GM10248 (cell line): ENCODE results near the gene ZNF451.
A peak's percentile ranks its signal among the peaks of the same experiment; 100 is the strongest.
"Not testable (repeated sequence)": the region's sequence is repeated elsewhere in the genome, so short reads cannot be mapped to it uniquely, and the experiment has no call there.

Experiments
- CTCF ChIA-PET: fragments of 300-600 bp; sonication (Branson Sonifier 250); formaldehyde crosslinking; extraction: SDS; loops from one replicate; lab custom pipeline; 2021; ENCODE audit warnings: antibody characterized with exemption; lab: Yijun Ruan, JAX
- POLR2A ChIA-PET: fragments of 350-650 bp; sonication (Branson Sonifier 250); formaldehyde crosslinking; extraction: SDS; loops from one replicate; lab custom pipeline; 2020; ENCODE audit warnings: antibody characterized with exemption; lab: Yijun Ruan, JAX
- DNase-seq: peaks from one replicate; pipeline ENCODE4 v3.0.0; 2012; ENCODE audit errors: extremely low spot score
- TF ChIP-seq, protein P1 (sequence below): IDR thresholded peaks from 2 replicates; pipeline ENCODE4 v1.5.1; 2012; ENCODE audit warnings: mild to moderate bottlenecking, low read depth; ENCODE audit errors: extremely low read depth, missing control alignments, control extremely low read depth

ZNF451 gene, protein sequence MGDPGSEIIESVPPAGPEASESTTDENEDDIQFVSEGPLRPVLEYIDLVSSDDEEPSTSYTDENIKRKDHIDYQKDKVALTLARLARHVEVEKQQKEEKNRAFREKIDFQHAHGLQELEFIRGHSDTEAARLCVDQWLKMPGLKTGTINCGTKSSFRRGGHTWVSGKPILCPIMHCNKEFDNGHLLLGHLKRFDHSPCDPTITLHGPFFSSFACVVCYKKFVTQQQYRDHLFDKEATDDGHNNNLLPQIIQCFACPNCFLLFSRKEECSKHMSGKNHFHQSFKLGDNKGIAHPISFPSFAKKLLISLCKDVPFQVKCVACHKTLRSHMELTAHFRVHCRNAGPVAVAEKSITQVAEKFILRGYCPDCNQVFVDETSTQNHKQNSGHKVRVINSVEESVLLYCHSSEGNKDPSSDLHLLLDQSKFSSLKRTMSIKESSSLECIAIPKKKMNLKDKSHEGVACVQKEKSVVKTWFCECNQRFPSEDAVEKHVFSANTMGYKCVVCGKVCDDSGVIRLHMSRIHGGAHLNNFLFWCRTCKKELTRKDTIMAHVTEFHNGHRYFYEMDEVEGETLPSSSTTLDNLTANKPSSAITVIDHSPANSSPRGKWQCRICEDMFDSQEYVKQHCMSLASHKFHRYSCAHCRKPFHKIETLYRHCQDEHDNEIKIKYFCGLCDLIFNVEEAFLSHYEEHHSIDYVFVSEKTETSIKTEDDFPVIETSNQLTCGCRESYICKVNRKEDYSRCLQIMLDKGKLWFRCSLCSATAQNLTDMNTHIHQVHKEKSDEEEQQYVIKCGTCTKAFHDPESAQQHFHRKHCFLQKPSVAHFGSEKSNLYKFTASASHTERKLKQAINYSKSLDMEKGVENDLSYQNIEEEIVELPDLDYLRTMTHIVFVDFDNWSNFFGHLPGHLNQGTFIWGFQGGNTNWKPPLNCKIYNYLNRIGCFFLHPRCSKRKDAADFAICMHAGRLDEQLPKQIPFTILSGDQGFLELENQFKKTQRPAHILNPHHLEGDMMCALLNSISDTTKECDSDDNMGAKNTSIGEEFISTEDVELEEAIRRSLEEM

DNA sequence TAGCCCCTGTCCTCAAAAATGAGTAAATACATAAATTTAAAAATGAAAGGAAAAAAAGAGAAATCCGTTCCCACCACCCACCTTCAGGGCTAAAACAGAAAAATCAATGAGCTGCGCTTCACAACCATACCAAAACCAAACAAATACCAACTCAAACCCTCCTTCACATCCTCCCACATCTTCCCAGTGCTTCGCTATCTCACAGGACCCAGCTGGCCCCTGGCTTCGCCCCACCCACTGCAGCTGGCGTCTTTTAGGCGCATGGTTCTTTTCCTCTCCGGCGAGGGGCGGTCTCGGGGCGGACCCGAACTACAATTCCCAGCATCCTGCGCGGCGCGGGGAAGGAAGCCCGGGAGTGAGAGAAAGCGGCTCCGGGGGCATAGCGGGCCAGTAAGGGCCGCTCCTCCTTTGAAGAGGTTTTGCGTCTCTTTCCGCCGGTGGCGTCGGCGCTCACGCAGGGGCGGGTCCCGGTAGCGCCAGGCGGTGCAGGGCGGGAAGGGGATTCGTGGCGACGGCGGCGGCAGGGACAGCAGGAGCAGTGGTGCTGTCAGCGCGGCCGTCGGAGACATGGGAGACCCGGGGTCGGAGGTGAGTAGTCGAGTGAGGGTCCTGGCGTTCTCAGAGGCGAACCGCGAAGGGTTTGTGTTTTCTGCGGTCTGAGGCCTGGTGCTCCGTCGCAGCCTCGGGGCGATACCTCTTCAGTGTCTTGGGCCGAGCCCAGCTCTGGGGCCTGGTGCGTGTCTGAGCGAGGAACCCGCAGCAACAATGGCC lies at the start of gene ZNF451:
ZNF451 (plus strand) TSS at position 502 of the 771 bp plus-strand sequence; CDS start at position 568, 66 bp downstream.
- TF ChIP-seq, protein P1, sequence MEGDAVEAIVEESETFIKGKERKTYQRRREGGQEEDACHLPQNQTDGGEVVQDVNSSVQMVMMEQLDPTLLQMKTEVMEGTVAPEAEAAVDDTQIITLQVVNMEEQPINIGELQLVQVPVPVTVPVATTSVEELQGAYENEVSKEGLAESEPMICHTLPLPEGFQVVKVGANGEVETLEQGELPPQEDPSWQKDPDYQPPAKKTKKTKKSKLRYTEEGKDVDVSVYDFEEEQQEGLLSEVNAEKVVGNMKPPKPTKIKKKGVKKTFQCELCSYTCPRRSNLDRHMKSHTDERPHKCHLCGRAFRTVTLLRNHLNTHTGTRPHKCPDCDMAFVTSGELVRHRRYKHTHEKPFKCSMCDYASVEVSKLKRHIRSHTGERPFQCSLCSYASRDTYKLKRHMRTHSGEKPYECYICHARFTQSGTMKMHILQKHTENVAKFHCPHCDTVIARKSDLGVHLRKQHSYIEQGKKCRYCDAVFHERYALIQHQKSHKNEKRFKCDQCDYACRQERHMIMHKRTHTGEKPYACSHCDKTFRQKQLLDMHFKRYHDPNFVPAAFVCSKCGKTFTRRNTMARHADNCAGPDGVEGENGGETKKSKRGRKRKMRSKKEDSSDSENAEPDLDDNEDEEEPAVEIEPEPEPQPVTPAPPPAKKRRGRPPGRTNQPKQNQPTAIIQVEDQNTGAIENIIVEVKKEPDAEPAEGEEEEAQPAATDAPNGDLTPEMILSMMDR: no peak
- CTCF ChIA-PET: interaction anchor here (1.2 to 1.4 kb wide), 2 partner anchors 11 to 185 kb away, joined by 3 read pairs; no protein-coding TSS in a partner anchor
- POLR2A ChIA-PET: interaction anchor here (0.7 kb wide), 1 partner anchor 13 kb away, joined by 4 read pairs; no protein-coding TSS in a partner anchor
- peak; percentile 95 for DNase-seq

DNA sequence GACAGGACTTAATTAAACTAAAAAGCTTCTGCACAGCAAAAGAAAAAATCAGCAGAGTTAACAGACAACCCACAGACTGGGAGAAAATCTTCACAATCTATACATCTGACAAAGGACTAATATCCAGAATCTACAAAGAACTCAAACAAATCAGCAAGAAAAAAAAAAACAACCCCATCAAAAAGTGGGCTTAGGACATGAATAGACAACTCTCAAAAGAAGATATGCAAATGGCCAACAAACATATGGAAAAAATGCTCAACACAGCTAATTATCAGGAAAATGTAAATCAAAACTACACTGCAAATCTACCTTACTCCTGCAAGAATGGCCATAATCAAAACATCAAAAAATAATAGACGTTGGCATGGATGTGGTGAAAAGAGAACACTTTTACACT lies 45.9 kb upstream of the ZNF451 start:
- CTCF ChIA-PET, POLR2A ChIA-PET, DNase-seq: not testable (repeated sequence)

DNA sequence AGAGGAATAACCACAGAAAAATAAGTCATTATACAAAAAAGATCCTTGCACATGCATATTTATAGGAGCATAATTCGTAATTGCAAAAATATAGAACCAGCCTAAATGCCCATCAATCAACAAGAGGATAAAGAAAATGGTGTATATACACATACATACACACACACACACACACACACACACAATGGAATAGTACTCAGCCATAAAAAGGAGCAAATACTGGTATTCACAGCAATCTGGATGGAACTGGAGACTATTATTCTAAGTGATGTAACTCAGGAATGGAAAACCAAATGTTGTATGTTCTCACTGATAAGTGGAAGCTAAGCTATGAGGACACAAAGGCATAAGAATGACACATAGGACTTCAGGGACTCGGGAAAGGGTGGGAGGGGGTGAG lies 45.4 kb upstream of the ZNF451 start:
- no peak for DNase-seq
- TF ChIP-seq, protein P1: no peak
- POLR2A ChIA-PET: no interaction called here
- CTCF ChIA-PET: no interaction called here

DNA sequence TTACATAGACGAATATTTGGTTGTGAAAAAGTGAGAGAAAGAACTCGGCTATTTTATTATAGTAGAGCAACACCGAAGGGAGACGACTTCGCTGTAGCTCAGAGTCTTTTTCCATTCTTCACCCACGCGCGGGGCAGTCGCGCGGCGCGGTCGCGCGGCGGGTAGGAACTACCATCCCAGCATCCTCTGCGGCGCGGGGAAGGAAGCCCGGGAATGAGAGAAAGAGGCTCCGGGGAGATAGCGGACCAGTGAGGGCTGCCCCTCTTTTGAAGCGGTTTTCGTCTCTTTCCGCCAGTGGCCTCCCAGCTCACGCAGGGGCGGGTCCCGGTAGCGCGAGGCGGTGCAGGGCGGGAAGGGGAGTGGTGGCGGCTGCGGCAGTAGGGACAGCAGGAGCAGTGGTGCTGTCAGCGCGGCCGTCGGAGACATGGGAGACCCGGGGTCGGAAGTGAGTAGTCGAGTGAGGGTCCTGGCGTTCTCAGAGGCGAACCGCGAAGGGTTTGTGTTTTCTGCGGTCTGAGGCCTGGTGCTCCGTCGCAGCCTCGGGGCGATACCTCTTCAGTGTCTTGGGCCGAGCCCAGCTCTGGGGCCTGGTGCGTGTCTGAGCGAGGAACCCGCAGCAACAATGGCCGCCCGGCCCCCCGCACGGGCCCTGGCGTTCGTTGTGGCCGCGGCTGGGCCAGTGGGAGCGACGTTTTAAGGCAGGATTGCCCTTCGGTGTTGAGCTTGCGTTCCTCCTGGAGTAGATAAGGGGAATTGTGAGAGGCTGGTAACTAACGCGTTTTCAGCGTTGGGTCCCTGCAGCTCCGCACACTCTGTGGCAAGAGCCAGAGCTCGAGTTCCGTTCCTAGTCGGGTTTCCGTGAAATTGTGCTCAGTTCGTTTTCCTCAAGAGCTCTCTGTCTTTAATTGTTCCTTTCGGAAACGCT lies 43.4 kb upstream of the ZNF451 start, which contains the start of gene KIAA1586:
KIAA1586 (plus strand) TSS at position 362 of the 925 bp plus-strand sequence; CDS start at position 425, 63 bp downstream.
- CTCF ChIA-PET: interaction anchor here (1.1 to 1.6 kb wide), 4 partner anchors 10 to 142 kb away, joined by 3 to 5 read pairs (median 4); no protein-coding TSS in a partner anchor
- POLR2A ChIA-PET: not testable (repeated sequence)
- DNase-seq: peak; percentile 89

DNA sequence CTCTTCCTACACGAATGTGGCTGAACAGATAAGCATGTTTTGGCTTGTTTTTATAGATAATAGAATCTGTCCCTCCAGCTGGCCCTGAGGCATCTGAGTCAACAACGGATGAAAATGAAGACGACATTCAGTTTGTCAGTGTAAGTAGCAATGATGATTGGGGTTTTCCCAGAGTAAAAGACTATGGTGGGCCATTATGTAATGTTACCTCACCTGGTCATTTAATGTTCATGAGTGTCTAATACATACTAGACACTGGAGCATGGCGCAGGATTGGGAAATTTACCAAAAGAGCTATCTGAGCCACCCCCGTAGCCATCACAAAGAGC lies 42.8 kb upstream of the ZNF451 start:
- POLR2A ChIA-PET, CTCF ChIA-PET, DNase-seq: not testable (repeated sequence)

DNA sequence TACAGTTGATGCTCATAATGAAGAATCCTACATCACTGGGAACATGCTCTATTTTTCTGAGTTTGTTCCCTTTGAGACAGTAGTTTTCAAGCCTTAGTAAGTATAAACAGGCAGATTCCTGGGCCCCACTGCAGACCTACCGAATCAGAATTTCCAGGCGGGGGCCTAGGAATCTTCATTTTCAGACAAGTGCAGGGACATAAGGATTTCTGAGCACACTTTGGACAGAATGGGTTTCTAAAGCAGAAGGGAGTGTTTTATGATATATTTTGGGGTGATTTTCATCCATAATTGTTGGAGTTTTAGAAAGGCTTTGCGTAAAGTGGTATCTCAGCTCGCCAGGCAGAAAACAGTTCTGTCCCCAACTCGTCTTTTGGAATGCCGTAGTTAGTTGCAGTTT lies 42.1 kb upstream of the ZNF451 start:
- DNase-seq, POLR2A ChIA-PET, CTCF ChIA-PET: not testable (repeated sequence)

DNA sequence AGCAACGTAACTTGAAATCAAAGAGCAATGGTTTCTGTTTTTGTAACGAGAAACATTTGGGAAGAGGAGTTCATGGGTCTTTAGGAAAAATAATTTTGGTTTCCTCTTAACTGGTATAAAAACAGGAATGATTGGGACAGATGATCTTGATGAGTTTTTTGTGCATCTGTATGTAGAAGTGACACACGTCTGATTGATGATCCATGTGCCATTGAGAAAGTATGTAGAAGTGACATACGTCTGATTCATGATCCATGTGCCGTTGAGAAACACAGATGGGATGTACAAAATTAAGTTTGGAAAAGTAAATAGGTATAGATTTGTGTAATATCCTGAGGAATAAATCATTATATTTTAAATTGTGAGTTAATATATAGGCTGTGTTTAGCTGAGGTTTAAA lies 41.4 kb upstream of the ZNF451 start:
- no peak for DNase-seq
- ChIA-PET POLR2A (no interaction called here), CTCF (no interaction called here)
- TF ChIP-seq, protein P1: no peak
